ENCODE data around the gene LRIF1.

The LRIF1 gene

DNA sequence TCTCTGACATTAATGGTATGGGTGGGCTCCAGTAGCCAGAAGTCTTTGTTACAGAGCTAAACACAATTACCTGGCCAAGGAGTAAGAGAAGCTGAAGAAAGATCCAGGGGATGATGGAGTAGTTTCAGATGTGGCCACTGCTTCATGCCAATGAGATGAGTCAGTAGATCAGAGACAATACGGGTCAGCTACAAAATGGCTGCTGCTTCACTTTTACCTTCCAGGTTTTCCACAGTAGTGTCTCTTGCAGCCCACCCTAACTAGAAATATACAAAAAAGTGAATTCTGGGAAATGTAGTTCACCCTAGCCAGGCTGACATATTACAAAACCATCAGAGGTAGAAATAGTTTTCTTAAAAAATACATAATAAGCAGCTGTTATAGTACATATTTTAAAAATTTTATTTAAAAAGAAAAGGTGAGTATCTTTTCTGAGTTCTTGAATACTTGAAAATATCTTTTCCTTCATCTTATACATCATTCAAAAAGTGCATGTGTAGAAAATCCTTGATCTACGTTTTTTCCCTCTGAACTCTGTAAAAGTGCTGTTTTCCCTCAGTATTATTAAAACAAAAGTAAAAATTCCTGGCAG is 36.1 kb downstream of the LRIF1 start:
- TF ChIP-seq FOXP2 (optimal IDR thresholded peaks at IDR 0.05; ENCODE audit: borderline replicate concordance, extremely low read depth, extremely low read length, insufficient read depth) (no peak), TAF1 (IDR thresholded peaks at IDR 0.05; ENCODE audit: borderline replicate concordance, insufficient read depth, low read length) (no peak), SIN3A (IDR thresholded peaks at IDR 0.05; ENCODE audit: borderline replicate concordance, insufficient read depth, low read length) (no peak), POLR2AphosphoS5 (IDR thresholded peaks at IDR 0.05; ENCODE audit: low read depth, low read length) (no peak)
- TF ChIP-seq, protein P1, sequence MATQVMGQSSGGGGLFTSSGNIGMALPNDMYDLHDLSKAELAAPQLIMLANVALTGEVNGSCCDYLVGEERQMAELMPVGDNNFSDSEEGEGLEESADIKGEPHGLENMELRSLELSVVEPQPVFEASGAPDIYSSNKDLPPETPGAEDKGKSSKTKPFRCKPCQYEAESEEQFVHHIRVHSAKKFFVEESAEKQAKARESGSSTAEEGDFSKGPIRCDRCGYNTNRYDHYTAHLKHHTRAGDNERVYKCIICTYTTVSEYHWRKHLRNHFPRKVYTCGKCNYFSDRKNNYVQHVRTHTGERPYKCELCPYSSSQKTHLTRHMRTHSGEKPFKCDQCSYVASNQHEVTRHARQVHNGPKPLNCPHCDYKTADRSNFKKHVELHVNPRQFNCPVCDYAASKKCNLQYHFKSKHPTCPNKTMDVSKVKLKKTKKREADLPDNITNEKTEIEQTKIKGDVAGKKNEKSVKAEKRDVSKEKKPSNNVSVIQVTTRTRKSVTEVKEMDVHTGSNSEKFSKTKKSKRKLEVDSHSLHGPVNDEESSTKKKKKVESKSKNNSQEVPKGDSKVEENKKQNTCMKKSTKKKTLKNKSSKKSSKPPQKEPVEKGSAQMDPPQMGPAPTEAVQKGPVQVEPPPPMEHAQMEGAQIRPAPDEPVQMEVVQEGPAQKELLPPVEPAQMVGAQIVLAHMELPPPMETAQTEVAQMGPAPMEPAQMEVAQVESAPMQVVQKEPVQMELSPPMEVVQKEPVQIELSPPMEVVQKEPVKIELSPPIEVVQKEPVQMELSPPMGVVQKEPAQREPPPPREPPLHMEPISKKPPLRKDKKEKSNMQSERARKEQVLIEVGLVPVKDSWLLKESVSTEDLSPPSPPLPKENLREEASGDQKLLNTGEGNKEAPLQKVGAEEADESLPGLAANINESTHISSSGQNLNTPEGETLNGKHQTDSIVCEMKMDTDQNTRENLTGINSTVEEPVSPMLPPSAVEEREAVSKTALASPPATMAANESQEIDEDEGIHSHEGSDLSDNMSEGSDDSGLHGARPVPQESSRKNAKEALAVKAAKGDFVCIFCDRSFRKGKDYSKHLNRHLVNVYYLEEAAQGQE (IDR thresholded peaks at IDR 0.05; ENCODE audit: insufficient read depth in 1 of 2, low read depth in 2 of 2, low read length in 2 of 2), result no peak

DNA sequence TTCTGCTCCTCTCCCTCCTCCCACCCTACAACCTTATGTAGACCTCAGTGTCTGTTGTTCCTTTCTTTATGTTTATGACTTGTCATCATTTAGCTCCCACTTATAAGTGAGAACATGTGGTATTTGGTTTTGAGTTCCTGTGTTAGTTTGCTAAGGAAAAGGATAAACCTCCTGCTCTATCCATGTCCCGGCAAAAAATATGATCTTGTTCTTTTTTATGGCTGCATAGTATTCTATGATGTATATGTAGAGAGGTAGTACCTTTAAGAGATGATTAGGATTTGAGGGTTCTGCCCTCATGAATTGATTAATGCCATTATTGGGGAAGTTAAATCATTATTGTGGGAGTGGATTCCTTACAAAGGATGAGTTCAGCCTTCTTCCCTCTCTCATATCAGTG is 41.8 kb downstream of the LRIF1 start:
- TF ChIP-seq FOXP2 (optimal IDR thresholded peaks at IDR 0.05; ENCODE audit: borderline replicate concordance, extremely low read depth, extremely low read length, insufficient read depth) (no peak), POLR2AphosphoS5 (IDR thresholded peaks at IDR 0.05; ENCODE audit: low read depth, low read length) (no peak), SIN3A (IDR thresholded peaks at IDR 0.05; ENCODE audit: borderline replicate concordance, insufficient read depth, low read length) (no peak), TAF1 (IDR thresholded peaks at IDR 0.05; ENCODE audit: borderline replicate concordance, insufficient read depth, low read length) (no peak)
- TF ChIP-seq, protein P1 (IDR thresholded peaks at IDR 0.05; ENCODE audit: insufficient read depth in 1 of 2, low read depth in 2 of 2, low read length in 2 of 2), result no peak

DNA sequence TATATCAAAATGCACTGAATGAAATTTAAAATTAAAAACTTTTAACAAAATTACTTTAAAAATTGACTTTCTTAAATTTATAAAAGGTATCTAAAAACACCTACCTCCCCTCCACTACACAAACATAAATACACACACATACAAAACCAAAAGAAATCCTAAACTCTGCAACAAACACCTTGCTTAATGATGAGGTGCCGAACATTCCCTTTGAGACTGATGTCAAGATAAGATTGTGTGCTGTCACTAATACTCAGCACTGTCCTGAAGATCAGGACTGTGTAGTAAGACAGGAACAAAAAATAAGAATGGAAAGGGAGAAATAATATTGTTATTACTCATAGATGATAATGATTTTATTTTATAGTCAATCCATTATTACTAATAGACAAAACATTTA is 45.7 kb downstream of the LRIF1 start:
- no peak for TF ChIP-seq TAF1 (IDR thresholded peaks at IDR 0.05; ENCODE audit: borderline replicate concordance, insufficient read depth, low read length)
- TF ChIP-seq, protein P1 (IDR thresholded peaks at IDR 0.05; ENCODE audit: insufficient read depth in 1 of 2, low read depth in 2 of 2, low read length in 2 of 2), result no peak
- TF ChIP-seq POLR2AphosphoS5 (IDR thresholded peaks at IDR 0.05; ENCODE audit: low read depth, low read length), result no peak
- TF ChIP-seq FOXP2 (optimal IDR thresholded peaks at IDR 0.05; ENCODE audit: borderline replicate concordance, extremely low read depth, extremely low read length, insufficient read depth), result no peak
- no peak for TF ChIP-seq SIN3A (IDR thresholded peaks at IDR 0.05; ENCODE audit: borderline replicate concordance, insufficient read depth, low read length)

DNA sequence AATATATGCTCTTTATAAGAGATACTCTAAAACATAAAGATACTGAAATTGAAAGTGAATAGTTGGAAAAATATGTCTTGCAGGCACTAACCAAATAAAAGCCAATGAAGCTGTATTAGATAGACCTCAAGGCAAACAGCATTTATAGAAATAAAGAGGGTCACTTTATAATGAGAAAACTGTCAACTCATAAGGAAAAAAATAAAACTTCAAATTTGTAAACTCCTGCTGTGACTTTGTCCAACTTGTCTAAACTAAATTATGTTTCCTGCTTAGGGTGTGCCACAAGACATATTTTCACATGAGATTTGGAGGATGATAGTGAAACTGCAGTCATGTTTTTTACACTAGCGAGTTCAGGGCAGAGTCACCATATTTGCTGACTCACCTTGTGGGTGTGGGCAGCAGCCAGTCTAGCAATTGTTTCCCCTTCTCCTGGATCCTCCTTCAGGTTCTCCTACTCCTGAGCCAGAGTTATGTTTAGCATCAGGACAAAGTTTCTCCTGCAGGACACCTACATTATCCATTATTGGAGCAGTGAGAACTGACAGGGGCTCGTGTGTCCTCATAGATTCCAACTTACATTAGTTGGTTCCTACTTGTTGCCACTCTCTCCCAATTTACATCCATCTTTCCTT is 46.9 kb downstream of the LRIF1 start:
- TF ChIP-seq FOXP2 (optimal IDR thresholded peaks at IDR 0.05; ENCODE audit: borderline replicate concordance, extremely low read depth, extremely low read length, insufficient read depth) (no peak), POLR2AphosphoS5 (IDR thresholded peaks at IDR 0.05; ENCODE audit: low read depth, low read length) (no peak), SIN3A (IDR thresholded peaks at IDR 0.05; ENCODE audit: borderline replicate concordance, insufficient read depth, low read length) (no peak), TAF1 (IDR thresholded peaks at IDR 0.05; ENCODE audit: borderline replicate concordance, insufficient read depth, low read length) (no peak)
- TF ChIP-seq, protein P1 (IDR thresholded peaks at IDR 0.05; ENCODE audit: insufficient read depth in 1 of 2, low read depth in 2 of 2, low read length in 2 of 2), result no peak

Data from PFSK-1 (cell line).